Gastrocnemius medialis (tissue), 4 donors: ENCODE measurements around the gene UNC5B. TPM values are rescaled to one million over a fixed set of nuclear protein-coding genes. Genes with fewer than 3 reads are reported as not detected.

ENCODE experiments used
- ATAC-seq, 2 donors: fragments of 150-250 bp; one replicate each; pipeline ENCODE4 v1.9.1; 2016
- DNase-seq, 2 donors: peaks; one replicate each; pipeline ENCODE4 v3.0.0-alpha.2; 2019
- H3K27ac ChIP-seq, 4 donors: fragments of 200-600 bp; sonication (generic); 1 replicate in 1 of 4; 2 replicates in 3 of 4; pipeline ENCODE4 v1.5.1; 2016 to 2018; ENCODE audit warnings: mild to moderate bottlenecking in 2 of 4, moderate library complexity in 1 of 4
- H3K27me3 ChIP-seq, 3 donors: fragments of 200-600 bp; sonication (generic) in 2 of 3; 1 replicate in 1 of 3; 2 replicates in 2 of 3; pipeline versions ENCODE4 v1.5.1 to v1.6.0; 2016 to 2019; ENCODE audit warnings: mild to moderate bottlenecking in 1 of 3, moderate library complexity in 1 of 3
- H3K36me3 ChIP-seq, 2 donors: fragments of 200-600 bp; sonication (generic) in 1 of 2; one replicate each; pipeline ENCODE4 v1.5.1; 2017 to 2018
- H3K4me1 ChIP-seq, 2 donors: fragments of 200-600 bp; sonication (generic) in 1 of 2; one replicate each; pipeline ENCODE4 v1.5.1; 2016 to 2017; ENCODE audit warnings: mild to moderate bottlenecking in 2 of 2
- H3K4me3 ChIP-seq, 4 donors: fragments of 200-600 bp; sonication (generic) in 3 of 4; 1 replicate in 1 of 4; 2 replicates in 3 of 4; pipeline ENCODE4 v1.5.1; 2016 to 2019; ENCODE audit warnings: mild to moderate bottlenecking in 2 of 4
- H3K9me3 ChIP-seq, 3 donors: fragments of 200-600 bp; sonication (generic) in 2 of 3; 1 replicate in 1 of 3; 2 replicates in 2 of 3; pipeline ENCODE4 v1.5.1; 2016 to 2019
- CTCF ChIP-seq, 5 experiments: fragments of 450-650 bp in 3 of 5; fragments of 200-600 bp in 2 of 5; sonication (generic) in 2 of 5; IDR thresholded peaks in 4 of 5; conservative IDR thresholded peaks in 1 of 5; 1 replicate in 4 of 5; 2 replicates in 1 of 5; pipeline ENCODE4 v1.5.1; 2016 to 2019; ENCODE audit warnings: antibody characterized with exemption in 5 of 5, mild to moderate bottlenecking in 3 of 5, moderate library complexity in 3 of 5
- POLR2A ChIP-seq, 2 donors: fragments of 450-650 bp; IDR thresholded peaks; one replicate each; pipeline ENCODE4 v1.6.1; 2017; ENCODE audit warnings: antibody characterized with exemption in 2 of 2, mild to moderate bottlenecking in 2 of 2, moderate library complexity in 2 of 2
- in situ Hi-C, 4 donors: fragments of 200-750 bp; cut with MboI; loops; one replicate each; pipeline versions ENCODE4 v1.15.0 to v1.8.0; 2017; ENCODE audit warnings: low sequenced_read_pairs in 4 of 4
- intact Hi-C: fragments of 100-400 bp; cut with DNase I; formaldehyde crosslinking; loops from one replicate; pipeline ENCODE4 v1.15.1; 2023; ENCODE audit warnings: low total_unique reads
- total RNA-seq, 4 donors: library from RNA; depleted of rRNA; stranded (reverse); fragments of >200 nt; gene quantifications; one replicate each; pipeline versions ENCODE4 v1.1.0 to v1.2.3, GENCODE V29; 2016

The UNC5B gene
- total RNA-seq, 4 donors from 2014 or later: 0.65 to 1.2 (median 0.90) TPM

- Histone ChIP-seq H3K27ac (no peak overlapping the region), H3K9me3 (no peaks in the 10 kb centered on the region), H3K27me3 (no peaks in the 10 kb centered on the region), H3K4me3 (no peak overlapping the region), H3K36me3 (no peaks in the 10 kb centered on the region), H3K4me1 (peaks cover 35 to 56% of the 10 kb centered on the region in 2 donors)
- intact Hi-C loops: no loop called here
- in situ Hi-C loops: no loop called here
- TF ChIP-seq CTCF (IDR thresholded peaks at IDR 0.05 in 4 of 5, conservative IDR thresholded peaks at IDR 0.05 in 1 of 5): no peak
- no peak for TF ChIP-seq POLR2A (IDR thresholded peaks at IDR 0.05)
- DNase-seq (no peak), ATAC-seq (no peak)
These were observed 46.2 kb downstream of the UNC5B start for GRCh38 chr10:71258446-71259145.

GRCh38 chr10:71259282-71259681, 46.9 kb downstream of the UNC5B start:
- DNase-seq (no peak), ATAC-seq (no peak)
- in situ Hi-C loops (no loop called here), intact Hi-C loops (no loop called here)
- Histone ChIP-seq H3K4me1 (peaks cover 42 to 59% of the 10 kb centered on the region in 2 donors), H3K9me3 (no peaks in the 10 kb centered on the region), H3K27me3 (no peaks in the 10 kb centered on the region), H3K36me3 (no peaks in the 10 kb centered on the region), H3K4me3 (no peak overlapping the region), H3K27ac (no peak overlapping the region)
- no peak for TF ChIP-seq POLR2A (IDR thresholded peaks at IDR 0.05)
- TF ChIP-seq CTCF (IDR thresholded peaks at IDR 0.05 in 4 of 5, conservative IDR thresholded peaks at IDR 0.05 in 1 of 5): no peak

- Histone ChIP-seq H3K9me3 (no peaks in the 10 kb centered on the region), H3K4me1 (peaks cover 46 to 62% of the 10 kb centered on the region in 2 donors), H3K27ac (peak overlapping the region in 2 of 4 donors; percentile 35 to 36), H3K4me3 (no peak overlapping the region), H3K27me3 (no peaks in the 10 kb centered on the region), H3K36me3 (no peaks in the 10 kb centered on the region)
- TF ChIP-seq POLR2A (IDR thresholded peaks at IDR 0.05) (no peak), CTCF (IDR thresholded peaks at IDR 0.05 in 4 of 5, conservative IDR thresholded peaks at IDR 0.05 in 1 of 5) (no peak)
- DNase-seq: no peak
- ATAC-seq: no peak
- in situ Hi-C loops: no loop called here
- intact Hi-C loops: no loop called here
These were observed 47.6 kb downstream of the UNC5B start for GRCh38 chr10:71259815-71260501.

- intact Hi-C loops (no loop called here), in situ Hi-C loops (no loop called here)
- Histone ChIP-seq H3K27me3 (no peaks in the 10 kb centered on the region), H3K4me1 (peaks cover 50 to 62% of the 10 kb centered on the region in 2 donors), H3K4me3 (no peak overlapping the region), H3K36me3 (no peaks in the 10 kb centered on the region), H3K9me3 (no peaks in the 10 kb centered on the region), H3K27ac (peak overlapping the region in 2 of 4 donors; percentile 35 to 36)
- DNase-seq: no peak
- TF ChIP-seq CTCF (IDR thresholded peaks at IDR 0.05 in 4 of 5, conservative IDR thresholded peaks at IDR 0.05 in 1 of 5) (no peak), POLR2A (IDR thresholded peaks at IDR 0.05) (no peak)
- no peak for ATAC-seq
These were observed 48.4 kb downstream of the UNC5B start for GRCh38 chr10:71260622-71261325.
